ENCODE results near the gene TTF2.

DNA sequence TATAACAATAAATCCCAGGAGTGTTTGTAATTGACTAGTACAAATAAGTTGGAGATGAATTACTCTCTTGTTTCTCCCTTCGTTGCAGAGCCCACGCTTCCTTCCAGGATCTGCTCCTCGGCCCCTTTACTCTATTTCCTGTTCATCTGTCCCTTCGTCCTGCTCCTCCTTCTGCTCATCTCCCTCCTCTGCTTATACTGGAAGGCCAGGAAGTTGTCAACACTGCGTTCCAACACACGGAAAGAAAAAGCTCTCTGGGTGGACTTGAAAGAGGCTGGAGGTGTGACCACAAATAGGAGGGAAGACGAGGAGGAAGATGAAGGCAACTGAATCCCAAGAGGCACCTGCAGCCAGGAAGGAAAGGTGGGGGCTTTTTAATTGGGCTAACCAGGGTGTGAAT is 26.4 kb upstream of the TTF2 start:
- no peak for TF ChIP-seq POLR2AphosphoS5 (IDR thresholded peaks at IDR 0.05; ENCODE audit: low read depth, low read length)
- no peak for TF ChIP-seq POLR2A (IDR thresholded peaks at IDR 0.05; ENCODE audit: low read depth, low read length)
- TF ChIP-seq SPI1 (IDR thresholded peaks at IDR 0.05; ENCODE audit: low read depth, low read length): no peak
- no peak for TF ChIP-seq TAF1 (IDR thresholded peaks at IDR 0.05; ENCODE audit: low read depth, low read length)
- TF ChIP-seq PAX5 (IDR thresholded peaks at IDR 0.05; ENCODE audit: insufficient read depth, low read length, severe bottlenecking): no peak
- TF ChIP-seq POU2F2 (IDR thresholded peaks at IDR 0.05; ENCODE audit: low read depth, low read length): no peak

Data from GM12891 (cell line).